ENCODE results near the gene FBXL14.

FBXL14 gene

DNA sequence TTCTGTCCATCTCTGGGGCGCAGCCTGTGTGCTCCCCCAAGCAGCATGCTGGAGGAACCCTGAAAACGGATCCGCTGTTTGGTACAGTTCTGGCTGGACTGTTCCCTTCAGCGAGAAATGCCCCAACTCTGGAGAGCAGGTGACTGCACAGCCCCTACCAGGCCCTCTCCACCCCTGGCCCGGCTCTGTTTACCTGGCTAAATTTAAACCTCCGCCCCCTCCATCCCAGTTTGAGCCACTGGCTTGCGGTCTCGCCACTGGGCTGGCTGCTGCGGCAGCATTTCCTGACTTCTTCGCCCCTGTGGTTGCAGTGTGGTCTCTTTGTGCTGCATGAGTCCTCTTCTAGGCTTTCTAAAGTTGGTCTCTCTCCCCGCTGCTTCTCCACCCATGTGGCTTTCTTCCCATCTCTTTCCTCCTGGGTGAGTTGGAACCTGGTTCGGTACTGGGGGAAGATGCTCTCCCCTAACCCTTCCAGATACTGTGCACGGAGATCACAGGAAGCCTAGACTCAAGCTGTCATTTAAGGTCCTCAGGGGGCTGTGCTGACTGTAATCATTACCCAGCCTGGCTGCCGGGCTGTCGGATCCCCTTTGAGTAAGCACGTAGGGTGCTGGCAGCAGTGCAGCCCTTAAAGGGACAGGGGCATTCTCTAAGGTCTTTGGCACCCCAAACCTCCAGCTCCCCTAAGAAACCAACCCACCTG lies 60.6 kb downstream of the FBXL14 start:
- DNase-seq (ENCODE audit: low read depth): no peak

DNA sequence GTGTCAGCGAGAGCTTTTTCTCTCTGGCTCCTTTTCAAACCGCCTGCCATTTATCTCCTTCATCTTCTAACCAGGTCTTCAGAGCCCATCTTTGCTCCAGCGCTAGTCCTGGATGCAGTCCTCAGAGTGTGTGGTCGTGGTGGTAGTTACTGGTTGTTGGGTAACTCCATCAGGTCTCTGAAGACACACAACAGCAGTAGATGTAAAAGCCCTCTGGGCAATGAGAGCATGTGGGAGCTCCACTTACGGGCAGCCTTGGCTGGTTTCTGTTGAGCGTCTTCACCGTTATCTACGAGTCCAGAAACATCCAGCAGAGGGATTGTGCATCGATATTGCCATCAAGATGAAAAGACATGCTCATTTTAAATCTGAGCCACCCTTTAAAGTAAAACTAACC lies 61.2 kb downstream of the FBXL14 start:
- no peak for DNase-seq (ENCODE audit: low read depth)

DNA sequence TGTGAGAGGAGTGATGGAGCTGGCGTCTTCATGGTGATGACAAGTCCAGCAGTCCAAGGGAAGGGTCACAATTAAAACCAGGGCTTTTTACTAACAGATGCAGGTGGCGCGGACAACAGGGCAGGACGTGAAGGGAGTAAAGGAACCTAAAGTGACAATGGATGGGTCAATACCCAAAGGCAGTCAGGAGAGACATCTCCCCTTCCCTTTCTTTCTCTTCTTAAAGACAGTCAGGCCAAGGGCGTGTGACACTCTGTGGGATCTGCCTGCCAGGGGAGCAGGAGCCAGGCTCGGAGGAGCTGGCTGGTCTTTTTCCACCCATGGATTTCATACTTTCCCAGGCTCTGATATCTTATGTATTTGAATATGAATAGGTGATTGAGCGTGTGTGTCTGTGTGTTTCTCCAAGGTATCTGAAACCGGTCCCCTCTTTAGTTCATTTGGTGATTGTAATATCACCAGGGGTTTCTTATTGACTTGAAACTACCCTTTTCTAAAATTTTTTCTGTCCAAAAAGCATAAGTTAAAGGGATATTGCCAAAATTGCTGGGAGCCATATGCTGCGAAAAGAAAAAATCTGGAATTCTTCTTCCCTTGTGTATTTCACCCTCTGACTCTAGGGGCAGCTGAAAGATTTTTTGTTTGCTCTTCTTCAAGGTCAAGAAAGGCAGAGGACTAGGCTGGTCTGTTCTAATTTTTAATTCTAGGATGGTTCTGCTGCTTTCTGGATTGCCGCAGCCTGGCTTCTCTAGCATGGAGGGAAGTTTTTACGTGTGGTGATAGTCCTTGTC lies 61.8 kb downstream of the FBXL14 start:
- no peak for DNase-seq (ENCODE audit: low read depth)

DNA sequence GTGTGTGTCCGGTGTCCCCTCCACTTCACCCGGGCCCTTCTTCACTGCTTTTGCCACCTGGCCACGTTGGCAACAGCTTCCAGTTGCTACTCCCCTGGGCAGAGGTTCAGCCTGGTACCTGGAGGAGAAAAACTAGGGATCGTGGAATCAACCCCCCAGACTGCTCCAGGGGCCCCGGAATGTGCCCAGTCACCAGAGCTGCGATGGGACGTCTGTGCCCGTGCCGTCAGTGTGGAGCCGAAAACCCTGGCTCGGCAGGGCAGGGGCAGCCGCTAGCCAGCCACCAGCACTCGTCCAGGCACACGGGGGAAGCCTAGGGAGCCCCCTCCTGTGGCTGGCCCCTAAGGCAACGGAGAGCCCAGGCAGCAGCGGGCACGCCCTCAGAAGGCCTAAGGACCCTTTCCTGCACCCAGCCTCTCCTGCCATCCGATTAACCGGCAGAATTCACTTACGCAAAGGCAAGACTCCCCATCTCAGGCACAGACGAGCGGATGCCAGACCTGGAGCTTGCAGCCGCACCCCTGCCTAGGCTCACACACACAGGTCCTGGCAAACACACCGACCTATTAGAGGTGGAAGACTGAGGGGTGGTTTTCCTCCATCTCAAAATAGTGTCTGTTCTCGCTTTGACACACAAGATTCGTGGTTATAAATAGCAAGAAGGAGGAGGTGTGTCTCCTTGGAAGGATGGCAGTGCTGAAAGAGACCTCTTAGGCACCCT lies 62.6 kb downstream of the FBXL14 start:
- DNase-seq (ENCODE audit: low read depth): no peak

DNA sequence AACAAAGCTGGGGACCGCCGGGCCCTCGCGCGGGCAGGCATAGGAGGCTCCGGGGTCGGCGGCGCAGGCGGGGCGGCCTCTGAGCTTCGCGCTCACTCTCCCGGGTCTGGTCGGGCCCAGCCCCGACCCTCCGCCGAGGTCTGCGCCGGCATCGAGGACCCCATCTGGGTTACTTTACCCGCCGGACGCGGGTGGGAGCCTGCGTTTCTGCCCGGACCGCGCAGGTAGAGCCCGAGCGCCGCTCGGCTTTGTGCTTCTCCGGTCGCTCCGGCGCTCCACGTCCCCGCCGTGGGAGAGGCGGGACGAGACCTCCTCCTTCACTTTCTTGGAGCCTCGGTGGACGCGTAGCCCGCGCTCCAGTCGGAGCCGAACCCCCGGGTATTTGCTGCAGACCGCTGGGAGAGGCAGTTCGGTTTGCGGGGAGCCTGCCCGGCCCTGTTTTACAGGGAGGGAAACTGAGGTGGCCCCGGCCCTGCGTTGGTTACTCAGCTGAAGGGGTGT lies 63.2 kb downstream of the FBXL14 start:
- no peak for DNase-seq (ENCODE audit: low read depth)

DNA sequence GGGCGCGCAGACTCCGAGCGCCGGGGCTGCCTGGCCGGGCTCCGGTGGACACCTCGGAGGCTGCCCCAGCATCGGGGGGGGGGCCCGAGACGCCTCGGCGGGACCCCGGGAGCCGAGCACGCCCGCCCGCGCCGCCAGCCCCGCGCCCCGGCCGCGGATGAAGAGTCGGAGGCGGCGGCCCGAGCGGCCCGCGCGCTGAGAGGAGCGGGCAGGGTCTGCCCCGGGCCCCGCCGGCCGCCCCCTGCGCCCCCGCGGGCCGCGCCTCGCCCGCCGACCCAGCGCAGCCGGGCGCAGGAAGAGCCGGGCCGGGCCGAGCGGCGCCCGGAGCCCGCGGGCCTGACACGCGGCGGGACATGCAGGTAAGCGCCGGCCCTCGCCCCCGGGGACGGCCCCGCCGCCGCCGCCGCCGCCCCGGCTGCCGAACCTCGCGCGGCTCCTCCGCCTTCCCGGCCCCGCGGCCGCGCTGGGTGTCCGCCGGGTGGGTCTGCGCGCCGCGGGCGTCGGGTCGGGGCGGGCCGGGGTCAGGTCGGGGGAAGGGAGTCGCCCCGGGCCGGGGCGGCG lies 63.7 kb downstream of the FBXL14 start:
- no peak for DNase-seq (ENCODE audit: low read depth)

DNA sequence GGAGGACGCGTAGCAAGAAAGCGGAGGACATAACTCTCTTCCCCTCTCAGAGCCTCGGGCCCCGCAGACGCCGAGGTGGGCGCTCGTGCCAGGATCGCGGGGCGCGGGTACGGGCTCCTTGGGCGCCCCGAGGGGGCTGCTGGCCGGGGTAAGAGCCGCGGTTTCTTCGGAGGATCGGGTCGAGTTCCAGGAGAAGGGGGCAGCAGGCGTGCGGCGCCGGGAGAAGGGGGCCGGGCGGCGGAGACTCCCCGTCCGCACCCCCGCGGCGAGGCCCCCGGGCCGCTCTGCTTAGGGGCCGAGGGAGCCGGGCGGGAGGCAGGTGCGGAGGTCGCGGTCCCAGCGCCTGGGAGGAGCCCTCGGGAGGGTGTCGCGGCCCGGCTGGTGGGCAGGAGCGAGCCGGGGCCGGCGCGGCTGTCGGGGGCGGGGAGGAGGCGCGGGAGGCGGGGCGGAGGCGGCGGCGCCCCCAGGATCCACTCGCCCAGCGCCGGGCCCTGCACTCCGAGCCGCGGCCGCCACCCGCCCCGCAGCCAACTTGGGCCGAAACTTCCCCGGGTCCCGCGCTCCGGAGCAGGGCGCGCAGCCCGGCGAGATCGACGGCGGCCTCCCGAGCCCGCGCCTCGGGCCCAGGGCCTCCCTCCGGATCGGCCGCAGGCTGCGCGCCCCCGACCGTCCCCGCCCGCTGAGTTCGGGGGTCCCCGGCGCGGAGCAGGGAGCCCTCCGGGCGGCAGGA lies 64.4 kb downstream of the FBXL14 start:
- no peak for DNase-seq (ENCODE audit: low read depth)

DNA sequence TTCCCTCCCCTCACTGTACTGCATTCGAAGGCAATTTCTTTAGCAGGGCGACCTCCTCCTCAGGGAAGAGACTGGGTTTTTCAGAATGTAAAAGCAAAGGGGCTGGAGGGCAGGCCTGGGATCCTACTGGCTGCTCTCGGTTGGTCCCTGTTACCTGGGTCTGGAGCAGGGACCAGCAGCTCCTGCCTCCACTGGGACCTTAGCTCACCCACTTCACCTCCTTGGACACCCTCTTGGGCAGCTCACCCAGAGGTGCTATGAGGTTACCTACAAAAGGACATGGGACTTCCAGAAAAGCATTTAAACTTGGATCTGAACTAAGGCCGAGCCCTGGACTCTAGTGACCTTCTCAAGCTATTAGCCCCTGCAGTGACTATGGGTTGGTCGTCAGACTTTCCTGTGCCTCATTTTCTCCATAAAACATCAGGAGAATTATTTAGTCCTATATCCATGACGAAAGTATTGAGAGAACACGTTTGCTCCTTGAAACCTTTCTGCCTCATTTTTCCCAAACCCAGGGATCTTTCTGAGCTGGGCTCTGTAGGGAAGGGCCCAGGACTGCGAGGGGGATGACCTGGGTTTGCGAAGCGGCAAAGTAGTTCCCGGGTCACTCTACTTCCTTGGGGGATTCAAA lies 65.0 kb downstream of the FBXL14 start:
- no peak for DNase-seq (ENCODE audit: low read depth)

DNA sequence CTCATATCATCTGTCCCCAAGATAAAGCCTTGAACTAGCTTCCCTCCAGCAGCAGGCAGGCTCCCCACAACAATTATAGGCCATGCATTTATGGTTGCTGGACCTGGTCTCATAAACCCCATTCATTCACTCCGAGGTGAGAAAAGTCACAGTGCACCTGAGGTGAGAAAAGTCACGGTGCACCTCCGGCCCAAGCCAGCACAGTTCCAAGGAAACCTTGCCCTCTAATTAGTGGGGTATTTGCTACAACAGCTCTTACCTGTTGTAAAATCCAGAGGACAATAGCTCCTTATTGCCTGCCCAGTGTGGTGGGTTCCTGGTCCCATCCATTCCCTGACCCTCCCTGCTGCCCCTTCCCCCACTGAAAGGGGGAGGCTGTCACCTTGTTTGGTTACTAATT lies 65.6 kb downstream of the FBXL14 start:
- no peak for DNase-seq (ENCODE audit: low read depth)

DNA sequence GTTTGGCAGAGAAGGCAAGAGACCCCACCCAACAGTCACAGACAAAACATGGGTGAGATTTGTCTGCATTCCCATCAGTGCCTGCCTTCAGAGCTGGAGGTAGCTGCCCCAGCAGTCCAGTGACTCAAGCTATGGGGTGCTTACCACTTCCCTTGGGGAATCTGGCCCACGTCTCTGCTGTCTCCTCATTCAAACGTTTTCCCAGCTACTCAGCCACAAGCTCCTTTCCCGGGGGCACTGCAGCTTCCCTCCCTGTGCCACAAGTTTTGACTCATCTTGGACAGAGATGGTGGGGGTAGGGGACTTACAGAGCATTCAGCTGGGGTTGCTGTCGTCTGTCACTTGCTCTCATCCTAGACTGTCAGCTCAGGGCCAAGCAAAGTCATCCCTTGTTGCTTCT lies 66.6 kb downstream of the FBXL14 start:
- DNase-seq (ENCODE audit: low read depth): no peak

DNA sequence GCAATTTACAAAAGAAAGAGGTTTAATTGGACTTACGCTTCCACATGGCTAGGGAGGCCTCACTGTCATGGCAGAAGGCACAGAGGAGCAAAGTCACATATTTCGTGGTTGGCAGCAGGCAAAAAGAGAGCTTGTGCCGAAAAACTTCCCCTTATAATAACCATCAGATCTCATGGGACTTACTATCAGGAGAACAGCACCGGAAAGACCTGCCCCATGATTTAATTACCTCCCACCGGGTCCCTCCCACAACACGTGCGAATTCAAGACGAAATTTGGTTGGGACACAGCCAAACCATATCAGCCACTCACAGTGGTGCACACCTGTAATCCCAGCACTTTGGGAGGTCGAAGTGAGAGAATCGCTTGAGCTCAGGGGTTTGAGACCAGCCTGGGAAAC lies 68.5 kb downstream of the FBXL14 start:
- no peak for DNase-seq (ENCODE audit: low read depth)

DNA sequence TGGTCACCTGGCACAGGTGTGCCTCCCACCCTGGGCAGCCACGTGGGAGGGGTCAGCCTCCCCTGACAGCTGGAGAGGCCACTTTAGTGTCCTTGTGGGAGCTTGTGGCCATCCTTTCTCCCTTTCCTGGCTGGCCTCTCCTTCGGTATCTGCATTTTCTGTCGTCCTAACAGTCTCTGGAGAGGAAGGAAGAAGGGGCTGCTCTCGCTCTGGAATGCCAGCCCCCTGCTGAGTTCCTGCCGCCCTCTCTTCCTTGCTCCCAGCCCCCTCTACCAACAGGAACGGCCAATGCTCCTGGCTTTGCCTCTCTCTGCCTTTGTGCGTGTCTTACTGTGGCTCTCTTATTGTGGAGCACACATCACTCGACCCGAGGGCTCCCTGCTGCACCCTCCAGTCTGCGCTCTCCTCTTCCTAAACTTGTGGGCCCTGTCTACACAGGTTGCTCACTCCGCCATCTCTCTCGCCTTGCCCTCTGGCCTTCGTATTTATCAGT lies 70.8 kb downstream of the FBXL14 start:
- no peak for DNase-seq (ENCODE audit: low read depth)

DNA sequence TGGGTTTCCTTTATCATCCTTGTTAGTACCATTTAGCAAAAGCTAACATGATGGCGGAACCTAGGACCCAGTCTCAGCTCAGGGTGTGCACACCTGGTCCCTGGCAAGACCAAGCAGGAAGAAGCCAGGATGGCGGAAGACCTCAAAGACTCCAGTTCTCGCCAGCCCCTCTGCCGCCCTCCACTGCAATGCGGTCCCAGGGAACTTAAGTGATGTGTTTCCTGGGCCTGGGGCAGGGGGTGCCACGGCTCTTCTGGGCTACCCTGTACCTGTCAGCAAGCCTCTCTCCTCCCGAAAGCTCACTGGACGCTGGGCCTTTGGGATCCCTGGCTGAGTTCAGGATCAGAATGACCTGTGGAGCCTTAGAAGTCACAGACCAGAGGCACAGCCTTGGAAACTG lies 71.3 kb downstream of the FBXL14 start:
- no peak for DNase-seq (ENCODE audit: low read depth)

DNA sequence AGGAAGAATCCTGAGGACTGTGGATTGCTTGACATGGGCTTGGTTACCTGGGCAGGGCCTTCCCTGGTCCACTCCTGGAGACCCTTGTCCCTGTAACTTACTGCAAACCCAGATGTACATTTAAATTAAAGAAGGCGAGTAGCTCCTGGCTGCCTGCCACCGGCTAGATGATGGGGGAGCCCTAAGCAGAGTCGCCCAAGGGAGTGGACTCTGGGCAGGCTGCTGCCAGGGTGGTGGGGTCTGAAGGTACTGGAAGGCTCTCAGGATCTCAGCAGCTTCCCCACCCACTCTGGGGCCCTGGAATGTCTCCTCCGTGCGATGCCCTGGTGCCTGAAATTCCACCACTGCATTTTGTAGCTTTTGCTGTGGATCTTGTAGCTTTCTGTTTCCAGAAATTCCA lies 74.7 kb downstream of the FBXL14 start:
- DNase-seq (ENCODE audit: low read depth): no peak

DNA sequence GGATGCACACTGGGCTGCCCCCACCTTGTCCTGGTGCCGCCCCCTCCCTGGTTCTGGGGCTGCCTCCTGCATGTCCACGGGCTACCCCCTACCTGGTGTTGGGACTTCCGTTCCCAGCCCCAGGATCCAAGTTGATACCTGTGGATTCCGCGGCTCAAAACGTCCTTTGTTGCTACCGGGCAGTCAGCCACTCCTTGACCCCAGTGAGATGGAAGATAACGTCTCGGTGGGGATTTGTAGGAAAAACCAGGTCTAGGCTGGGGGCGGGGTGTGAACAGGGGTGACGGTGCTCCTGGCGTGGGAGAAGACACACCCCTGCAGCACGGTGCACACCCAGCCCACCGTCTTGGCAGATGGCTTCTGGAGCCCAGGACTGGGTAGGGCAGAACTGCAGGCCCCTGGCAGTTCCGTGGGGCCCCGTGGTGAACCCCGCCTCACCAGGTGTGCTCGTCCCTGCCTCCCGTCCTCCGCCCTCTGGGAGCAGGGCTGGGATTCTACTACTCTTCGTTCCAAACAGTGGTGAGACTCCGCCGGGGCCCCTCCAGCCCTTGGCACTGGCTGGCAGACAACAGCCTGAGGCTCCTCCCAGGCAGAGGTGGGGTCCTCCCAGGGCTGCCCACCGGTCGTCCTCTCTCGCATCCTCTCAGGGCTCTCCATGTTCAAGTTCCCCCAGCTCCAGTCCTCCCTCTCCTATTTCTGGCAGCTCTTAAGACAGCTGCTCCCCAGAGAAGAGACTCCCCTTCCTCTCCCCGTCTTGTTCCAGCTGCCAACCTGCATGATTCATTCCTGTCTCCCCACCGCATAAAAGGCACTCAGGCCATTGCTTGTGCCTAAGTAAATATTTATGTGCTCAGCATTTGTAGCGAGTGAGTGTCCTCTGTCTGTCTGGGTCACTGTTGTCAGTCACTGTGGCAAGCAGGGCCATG lies 75.5 kb downstream of the FBXL14 start:
- DNase-seq (ENCODE audit: low read depth): no peak

DNA sequence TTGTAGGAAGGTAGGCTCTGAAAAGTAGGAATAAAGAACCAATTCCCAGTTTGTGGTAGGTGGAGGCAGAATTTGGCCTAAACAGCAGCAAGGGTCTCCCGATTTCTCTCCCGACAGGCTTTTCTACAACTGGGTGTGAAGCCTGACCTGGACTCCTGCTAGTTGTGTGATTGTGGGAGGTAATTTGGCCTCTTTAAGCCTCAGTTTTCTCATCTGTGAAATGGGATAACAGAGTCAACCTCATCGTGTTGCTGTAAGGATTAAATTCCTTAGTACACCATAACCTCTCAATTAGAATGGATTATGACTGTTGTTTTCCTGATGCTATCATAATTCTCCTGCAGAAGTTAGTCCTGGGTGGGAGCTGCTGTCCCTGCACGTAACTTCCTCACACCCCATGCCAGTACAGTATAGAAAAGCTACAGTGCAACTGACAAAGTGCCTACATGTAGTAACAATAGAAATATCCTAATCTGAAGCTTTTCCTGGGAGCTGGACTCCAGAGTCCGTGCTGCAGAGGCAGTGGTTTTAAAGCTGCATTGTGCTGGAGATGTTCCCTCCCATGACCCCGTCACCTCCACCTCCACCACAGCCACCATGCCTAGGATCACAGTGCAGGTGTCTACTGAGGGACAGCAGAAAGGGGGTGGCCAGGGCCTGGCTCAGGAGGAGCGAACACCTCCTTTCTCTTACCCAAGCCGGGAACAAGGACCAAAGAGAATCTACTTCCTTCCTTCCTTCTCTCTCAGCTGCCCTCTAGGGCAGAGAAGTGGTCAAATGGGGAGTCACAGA lies 76.5 kb downstream of the FBXL14 start:
- no peak for DNase-seq (ENCODE audit: low read depth)

DNA sequence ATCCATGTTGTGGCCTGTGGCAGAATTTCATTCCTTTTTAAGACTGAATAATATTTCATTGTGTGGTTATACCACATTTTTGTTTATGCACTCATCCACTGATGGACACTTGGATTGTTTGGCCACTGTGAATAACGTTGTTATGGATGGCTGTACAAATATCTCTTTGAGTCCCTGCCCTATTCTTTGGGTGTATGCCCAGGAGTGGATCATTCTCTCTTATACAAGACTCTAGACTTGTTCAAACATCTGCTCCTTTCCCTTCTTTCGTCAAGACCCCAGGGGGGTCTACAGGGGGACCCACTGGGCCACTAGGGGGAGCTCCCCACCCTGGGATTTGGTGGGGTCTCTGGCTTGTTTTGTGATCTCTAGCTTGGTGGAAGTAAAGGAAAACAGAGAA lies 77.4 kb downstream of the FBXL14 start:
- no peak for DNase-seq (ENCODE audit: low read depth)
